Activated CD4-positive, CD25-positive, alpha-beta regulatory T cell treated with anti-CD3 and anti-CD28 coated beads, Interleukin-2, amount 50 U/mL, for 16 hours (primary cell): Measurements from ENCODE around the gene KRTAP10-11.

Source experiments
- DNase-seq: peaks from one replicate; pipeline ENCODE4 v3.0.0-alpha.2; 2020; ENCODE audit warnings: low read depth, low spot score

The KRTAP10-11 gene

GRCh38 chr21:44695641-44696040 is 49.4 kb downstream of the KRTAP10-11 start:
- no peak for DNase-seq

- no peak for DNase-seq
These were observed 50.4 kb downstream of the KRTAP10-11 start for GRCh38 chr21:44696572-44696971.
